OCI-LY7 (cell line): ENCODE data around the gene MRPL23. TPM values are rescaled to one million over a fixed set of nuclear protein-coding genes. Genes with fewer than 3 reads are reported as not detected.

Experiments used
- BruUV-seq: library from RNA; stranded (reverse); fragments of 400-500 nt; replicated peaks from 2 replicates; lab custom pipeline; 2021; lab: Mats Ljungman, UMichigan
- CTCF ChIA-PET: fragments of 300-600 bp; sonication (Branson Sonifier 250); formaldehyde crosslinking; loops from one replicate; lab custom pipeline; 2022; ENCODE audit warnings: antibody characterized with exemption; ENCODE audit not compliant: unreplicated experiment; lab: Charles Lee
- POLR2A ChIA-PET: fragments of 300-600 bp; sonication (Branson Sonifier 250); formaldehyde crosslinking; loops from one replicate; lab custom pipeline; 2022; ENCODE audit warnings: antibody characterized with exemption; lab: Charles Lee
- DNase-seq: peaks from one replicate; pipeline ENCODE4 v3.0.0-alpha.2; 2015; ENCODE audit warnings: low spot score
- H2AFZ ChIP-seq: fragments of 200-600 bp; sonication (generic), shearing (Covaris generic); 2 replicates; pipeline ENCODE4 v1.6.1; 2014; ENCODE audit warnings: mild to moderate bottlenecking, antibody characterized with exemption, low read length, moderate library complexity
- H3K27ac ChIP-seq: fragments of 200-600 bp; sonication (generic); 2 replicates; pipeline ENCODE4 v1.5.1; 2014; ENCODE audit warnings: mixed run types, low read depth, mild to moderate bottlenecking, moderate library complexity, low read length, inconsistent platforms; ENCODE audit not compliant: poor library complexity, severe bottlenecking
- H3K36me3 ChIP-seq: fragments of 200-600 bp; sonication (generic); 2 replicates; pipeline ENCODE4 v1.6.1; 2014; ENCODE audit warnings: mild to moderate bottlenecking, antibody characterized with exemption, low read length, moderate library complexity, mixed read lengths; ENCODE audit not compliant: insufficient read depth
- H3K4me1 ChIP-seq: fragments of 200-600 bp; sonication (generic); 2 replicates; pipeline ENCODE4 v1.5.1; 2014; ENCODE audit warnings: mild to moderate bottlenecking, low read length; ENCODE audit not compliant: insufficient read depth, poor library complexity, severe bottlenecking
- H3K4me2 ChIP-seq: fragments of 200-600 bp; sonication (generic); 2 replicates; pipeline ENCODE4 v1.6.1; 2014; ENCODE audit warnings: mild to moderate bottlenecking, low read length
- H3K4me3 ChIP-seq: fragments of 200-600 bp; sonication (generic); 2 replicates; pipeline ENCODE4 v1.5.1; 2014; ENCODE audit warnings: mild to moderate bottlenecking, low read depth, low read length; ENCODE audit not compliant: poor library complexity, severe bottlenecking
- H3K79me2 ChIP-seq: fragments of 200-600 bp; sonication (generic); 2 replicates; pipeline ENCODE4 v1.6.1; 2016; ENCODE audit warnings: low read depth, mild to moderate bottlenecking, low read length, moderate library complexity, mixed read lengths; ENCODE audit not compliant: insufficient read depth
- H3K9me2 ChIP-seq: fragments of 200-600 bp; sonication (generic); 2 replicates; pipeline ENCODE4 v1.6.1; 2016; ENCODE audit warnings: mild to moderate bottlenecking, low read length, mixed read lengths; ENCODE audit not compliant: insufficient read depth
- H3K9me3 ChIP-seq: fragments of 200-600 bp; sonication (generic); 2 replicates; pipeline ENCODE4 v1.6.1; 2014; ENCODE audit warnings: mild to moderate bottlenecking, mixed run types, low read length, mixed read lengths
- H4K20me1 ChIP-seq: fragments of 200-600 bp; sonication (generic); 2 replicates; pipeline ENCODE4 v1.6.1; 2014; ENCODE audit warnings: mild to moderate bottlenecking, antibody characterized with exemption, low read length, moderate library complexity, mixed read lengths; ENCODE audit not compliant: insufficient read depth
- CTCF ChIP-seq: fragments of 200-600 bp; sonication (generic); conservative IDR thresholded peaks from 2 replicates; pipeline ENCODE4 v1.5.1; 2014; ENCODE audit warnings: mild to moderate bottlenecking, antibody characterized with exemption, low read length, moderate library complexity, mixed read lengths
- EZH2phosphoT487 ChIP-seq: fragments of 200-600 bp; sonication (generic); IDR thresholded peaks from 2 replicates; pipeline ENCODE4 v1.6.1; 2018; ENCODE audit warnings: low read depth, borderline replicate concordance, mild to moderate bottlenecking, mixed run types, antibody characterized with exemption, low read length, moderate library complexity, mixed read lengths
- intact Hi-C: fragments of 100-400 bp; cut with micrococcal nuclease; formaldehyde crosslinking; loops from one replicate; pipeline ENCODE4 v1.10.0; 2022; ENCODE audit not compliant: unreplicated experiment
- total RNA-seq, 2 experiments: library from RNA; depleted of rRNA in 1 of 2; stranded (reverse); fragments of >200 nt in 1 of 2; shearing (Covaris generic) in 1 of 2; gene quantifications; 2 replicates each; pipeline ENCODE4 v1.2.3, GENCODE V29; 2014 to 2022

The MRPL23 gene
- total RNA-seq, 2 experiments from 2014 or later = 131 to 149 TPM

DNA sequence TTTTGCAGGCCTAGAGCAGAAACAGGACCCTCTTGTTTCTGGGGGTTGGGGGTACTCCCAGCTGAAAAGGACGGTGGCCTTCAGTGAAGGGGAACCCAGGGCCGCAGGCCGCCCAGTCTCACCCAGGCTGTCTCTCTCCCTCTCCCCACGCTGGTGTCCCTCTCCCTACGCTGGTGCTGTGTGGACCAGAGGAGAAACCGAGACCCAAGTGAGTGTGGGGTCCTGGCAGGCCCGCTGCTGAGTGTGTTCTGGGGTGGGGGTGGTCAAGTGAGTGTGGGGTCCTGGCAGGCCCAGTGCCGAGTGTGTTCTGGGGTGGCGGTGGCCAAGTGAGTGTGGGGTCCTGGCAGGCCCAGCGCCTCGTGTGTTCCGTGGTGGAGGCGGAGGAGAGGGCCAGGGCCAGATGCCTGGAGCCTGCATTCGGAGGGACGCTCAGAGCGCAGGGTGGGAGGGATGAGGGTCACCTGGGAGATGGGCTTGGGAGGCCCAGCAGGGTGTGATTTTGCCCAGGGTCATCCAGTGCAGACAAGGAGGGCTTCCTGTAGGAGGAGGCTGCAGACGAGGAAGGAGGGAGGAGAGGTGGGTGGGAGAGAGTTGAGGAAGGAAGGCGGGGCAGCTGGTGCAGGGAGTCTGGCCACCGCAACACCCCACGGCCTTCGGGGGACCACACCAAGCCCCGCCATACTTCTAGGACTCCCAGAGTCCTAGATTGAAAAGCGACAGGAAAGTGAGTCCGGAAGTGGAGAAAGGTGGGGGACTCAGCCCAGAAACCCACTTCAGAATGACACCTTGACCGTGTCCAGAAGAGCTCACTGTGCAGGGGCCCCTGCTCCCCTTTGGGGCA lies 17.3 kb upstream of the MRPL23 start:
- POLR2A ChIA-PET = no interaction called here
- DNase-seq = no peak

DNA sequence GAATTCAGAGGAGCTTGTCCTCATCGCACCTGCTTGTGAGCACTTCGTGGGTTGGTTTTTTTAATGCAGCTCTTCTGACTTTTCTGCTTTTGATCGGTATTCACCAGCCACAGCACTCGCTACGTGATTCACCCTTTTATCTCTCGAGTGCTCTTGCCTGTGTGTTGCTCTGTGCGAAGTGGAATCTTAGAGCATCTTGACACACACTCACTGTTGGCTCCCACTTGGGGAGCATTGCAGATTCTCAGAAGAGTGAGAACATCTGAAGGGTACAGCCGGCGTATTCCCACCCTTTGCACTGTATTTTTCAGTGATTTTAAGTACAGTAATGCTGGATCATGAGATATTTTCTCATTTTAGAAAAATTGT lies 16.7 kb upstream of the MRPL23 start:
- H3K79me2 ChIP-seq = no peaks in the 10 kb centered on the region
- H3K4me1 ChIP-seq = no peaks in the 10 kb centered on the region
- H3K9me2 ChIP-seq = no peaks in the 10 kb centered on the region
- no peak for TF ChIP-seq CTCF
- no peak for TF ChIP-seq EZH2phosphoT487
- ChIA-PET CTCF (no interaction called here), POLR2A (no interaction called here)
- intact Hi-C loops = no loop called here
- no peaks in the 10 kb centered on the region for H4K20me1 ChIP-seq
- no peak for DNase-seq
- no peak overlapping the region for H3K4me3 ChIP-seq
- no peak overlapping the region for H3K27ac ChIP-seq
- H2AFZ ChIP-seq = no peak overlapping the region
- no TSS peak for BruUV-seq
- no peaks in the 10 kb centered on the region for H3K9me3 ChIP-seq
- H3K36me3 ChIP-seq = no peaks in the 10 kb centered on the region
- no peak overlapping the region for H3K4me2 ChIP-seq

More for the DNA sequence above, 17.3 kb upstream of the MRPL23 start:
- no peak overlapping the region for H3K4me2 ChIP-seq
- no peaks in the 10 kb centered on the region for H3K36me3 ChIP-seq
- intact Hi-C loops = loop anchor here (10.0 kb wide), 1 partner anchor 235 kb away; the partner anchor contains the start of gene KRTAP5-6
- CTCF ChIA-PET = no interaction called here
- H2AFZ ChIP-seq = no peak overlapping the region
- no peak overlapping the region for H3K27ac ChIP-seq
- TF ChIP-seq CTCF = no peak
- no peaks in the 10 kb centered on the region for H4K20me1 ChIP-seq
- no peaks in the 10 kb centered on the region for H3K79me2 ChIP-seq
- H3K4me1 ChIP-seq = no peaks in the 10 kb centered on the region
- H3K9me2 ChIP-seq = no peaks in the 10 kb centered on the region
- no peaks in the 10 kb centered on the region for H3K9me3 ChIP-seq
- no peak overlapping the region for H3K4me3 ChIP-seq
- BruUV-seq = no TSS peak
